ENCODE measurements around the gene ITSN2.
A peak's percentile ranks its signal among the peaks of the same experiment; 100 is the strongest.

ITSN2 gene

DNA sequence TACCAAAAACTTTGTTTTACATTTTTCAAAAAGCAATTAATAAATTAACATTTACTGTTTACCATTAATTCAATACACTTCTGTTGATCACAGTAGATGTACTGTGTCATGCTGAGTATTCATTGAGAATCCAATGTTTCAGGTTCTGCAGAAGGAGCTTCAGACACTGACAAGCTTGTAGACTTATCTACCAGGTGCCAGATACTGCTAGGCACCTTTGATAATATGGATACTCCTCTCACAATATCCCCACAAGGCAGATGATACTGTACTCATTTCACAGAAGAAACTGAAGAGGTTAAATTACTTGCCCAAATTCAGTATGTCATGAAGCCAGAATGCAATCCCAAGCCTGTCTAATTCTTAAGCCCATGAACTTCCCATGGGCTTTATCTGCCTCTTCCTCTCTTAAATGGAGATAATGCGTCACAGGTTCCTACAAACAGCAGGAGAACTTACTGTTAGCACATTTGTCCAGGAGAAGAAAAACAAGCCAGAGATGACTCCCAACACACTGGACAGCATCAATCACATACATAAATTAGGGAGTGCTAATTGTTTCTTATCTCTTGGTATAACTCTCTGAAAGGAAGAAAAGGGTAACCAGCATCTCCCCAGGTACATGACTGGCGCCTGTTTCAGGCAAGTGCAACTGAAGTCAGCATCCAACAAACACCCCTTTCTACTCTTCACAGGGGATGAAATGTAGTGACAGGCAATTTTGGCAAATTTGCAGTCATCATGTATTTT is 27.4 kb downstream of the ITSN2 start:
- no peak for DNase-seq

GRCh38 chr2:24330161-24330560 is 30.2 kb downstream of the ITSN2 start:
- no peak for DNase-seq

DNA sequence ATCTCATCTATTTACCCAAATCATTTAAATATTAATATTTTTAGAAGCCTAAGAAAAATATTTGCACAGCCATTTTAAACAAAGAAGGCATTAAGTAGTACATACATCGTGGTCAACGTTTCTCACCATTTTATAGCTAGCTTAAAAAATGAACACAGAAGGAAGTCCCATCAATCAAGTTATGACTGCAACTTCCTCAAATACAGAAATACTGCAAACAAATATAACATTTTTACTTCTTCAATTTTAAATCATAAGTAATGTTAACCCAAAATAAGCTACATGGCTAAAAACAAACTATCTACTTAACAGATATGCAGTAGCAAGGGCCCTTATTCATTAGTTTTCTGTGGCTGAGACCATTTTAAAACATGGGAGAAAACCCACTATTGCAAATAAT is 30.6 kb downstream of the ITSN2 start:
- DNase-seq = peak in 2 of 4 experiments; percentile 78 to 81

DNA sequence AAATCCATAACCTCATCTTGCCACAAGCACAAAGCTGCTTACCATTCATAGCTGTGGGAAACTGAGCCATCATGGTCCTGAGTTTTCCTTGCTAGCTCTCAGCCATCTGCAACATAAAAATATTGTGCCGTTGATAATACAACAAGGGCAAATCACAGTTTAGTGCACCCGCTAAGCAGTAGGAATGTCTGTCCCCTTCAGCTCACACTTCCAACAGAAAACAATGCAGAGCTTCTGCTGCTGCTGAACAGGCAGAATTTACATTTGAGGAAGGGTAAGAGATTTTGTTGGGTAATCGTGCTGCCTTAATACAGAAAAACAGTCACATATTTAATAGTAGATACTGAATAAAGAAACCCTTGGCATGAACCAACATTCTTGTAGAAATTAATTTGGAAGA is 32.3 kb downstream of the ITSN2 start:
- DNase-seq = peak; percentile 25 to 68 (median 50)

- no peak for DNase-seq
Measured at GRCh38 chr2:24317491-24317920, 42.8 kb downstream of the ITSN2 start.

- DNase-seq = no peak
Measured at GRCh38 chr2:24315669-24316068, 44.7 kb downstream of the ITSN2 start.

DNA sequence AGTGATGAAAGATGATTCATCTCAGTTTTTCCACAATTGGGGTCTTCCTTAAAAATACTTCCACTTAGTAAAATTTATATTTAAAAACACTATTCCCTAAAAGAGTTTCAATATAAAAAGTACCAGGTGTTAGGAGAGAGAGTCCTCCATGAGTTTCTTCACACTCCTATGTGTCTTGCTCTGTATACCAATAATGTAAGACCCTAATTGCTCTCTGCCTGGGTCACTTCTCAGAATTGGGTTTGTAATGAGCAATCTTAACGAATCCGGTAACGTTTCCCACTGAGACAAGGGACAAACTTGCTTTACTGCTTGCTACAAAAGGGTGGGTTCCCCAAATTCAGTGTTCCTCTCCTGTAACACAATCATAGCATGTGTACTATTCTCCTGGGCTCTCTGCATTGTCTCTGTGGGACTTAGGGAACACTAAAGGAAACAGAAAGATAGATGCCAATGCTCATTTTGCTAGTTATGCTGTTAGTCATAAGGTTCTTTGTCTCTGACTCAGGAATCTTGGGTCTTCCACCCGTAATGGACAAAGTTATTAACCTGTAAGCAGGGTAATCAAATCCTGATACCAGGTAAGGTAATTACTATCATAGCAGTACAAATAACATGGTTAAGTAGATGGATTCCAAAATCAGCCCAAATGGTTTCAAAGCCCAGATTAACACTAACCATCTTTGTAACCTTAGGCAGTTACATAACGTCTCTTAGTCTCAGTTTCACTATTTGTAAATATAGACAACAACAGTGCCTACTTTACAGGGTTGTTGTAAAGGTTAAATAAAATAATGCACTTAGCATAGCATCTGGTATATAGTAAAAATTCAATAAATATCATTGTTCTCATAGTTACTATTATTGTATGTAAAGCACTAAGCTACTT is 46.3 kb downstream of the ITSN2 start:
- DNase-seq = no peak

GRCh38 chr2:24307961-24308360 is 52.4 kb downstream of the ITSN2 start:
- DNase-seq = no peak

- no peak for DNase-seq
Measured at GRCh38 chr2:24304631-24305030, 55.7 kb downstream of the ITSN2 start.

- DNase-seq = peak in 3 of 4 experiments; percentile 6 to 11 (median 7)
Measured at GRCh38 chr2:24304098-24304497, 56.2 kb downstream of the ITSN2 start.

- DNase-seq = no peak
Measured at GRCh38 chr2:24301599-24301998, 58.7 kb downstream of the ITSN2 start.

GRCh38 chr2:24297663-24298062 is 62.7 kb downstream of the ITSN2 start:
- DNase-seq = no peak

DNA sequence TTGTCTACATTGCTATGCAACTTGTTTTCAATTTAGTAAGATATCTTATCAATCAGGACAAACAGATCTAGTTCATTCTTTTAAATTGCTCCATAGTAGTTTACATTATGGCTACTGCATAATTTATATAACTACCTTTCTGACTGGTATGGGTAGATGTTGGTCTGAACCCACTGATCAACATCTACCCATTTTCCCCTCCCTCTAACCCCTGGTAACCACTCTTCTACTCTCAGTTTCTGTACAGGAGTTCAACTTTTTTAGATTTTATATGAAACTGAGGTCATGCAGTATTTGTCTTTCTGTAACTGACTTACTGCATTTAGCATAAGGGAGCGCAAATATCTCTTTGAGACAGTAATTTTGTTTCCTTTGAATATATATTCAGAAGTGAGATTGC is 73.2 kb downstream of the ITSN2 start:
- no peak for DNase-seq

GRCh38 chr2:24285484-24286152 is 74.7 kb downstream of the ITSN2 start:
- DNase-seq = no peak

GRCh38 chr2:24280645-24281044 is 79.7 kb downstream of the ITSN2 start:
- DNase-seq = no peak

- DNase-seq = no peak
Measured at GRCh38 chr2:24280161-24280560, 80.2 kb downstream of the ITSN2 start.

GRCh38 chr2:24276349-24276899 is 83.9 kb downstream of the ITSN2 start:
- peak; percentile 15 to 59 (median 32) for DNase-seq

DNA sequence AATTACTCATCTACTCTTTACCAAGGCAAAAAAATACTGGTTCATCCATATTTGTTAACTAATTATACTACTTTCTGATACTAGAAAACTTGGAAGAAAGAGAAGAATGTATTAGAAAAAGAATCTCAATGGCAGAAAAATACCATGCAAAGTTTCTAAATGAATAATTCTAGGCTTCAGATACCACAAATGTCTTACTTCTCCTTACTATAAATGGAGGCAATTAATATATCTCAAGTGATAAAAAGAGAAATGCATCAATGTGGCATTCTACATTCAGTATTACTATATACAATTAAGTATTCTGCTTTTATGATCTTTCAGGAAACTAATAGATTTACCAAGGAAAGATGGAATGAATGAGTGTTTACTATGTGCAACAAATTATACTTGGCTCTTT is 85.5 kb downstream of the ITSN2 start:
- DNase-seq = no peak

GRCh38 chr2:24273598-24273997 is 86.7 kb downstream of the ITSN2 start:
- DNase-seq = no peak

GRCh38 chr2:24272907-24273306 is 87.4 kb downstream of the ITSN2 start:
- DNase-seq = no peak

DNA sequence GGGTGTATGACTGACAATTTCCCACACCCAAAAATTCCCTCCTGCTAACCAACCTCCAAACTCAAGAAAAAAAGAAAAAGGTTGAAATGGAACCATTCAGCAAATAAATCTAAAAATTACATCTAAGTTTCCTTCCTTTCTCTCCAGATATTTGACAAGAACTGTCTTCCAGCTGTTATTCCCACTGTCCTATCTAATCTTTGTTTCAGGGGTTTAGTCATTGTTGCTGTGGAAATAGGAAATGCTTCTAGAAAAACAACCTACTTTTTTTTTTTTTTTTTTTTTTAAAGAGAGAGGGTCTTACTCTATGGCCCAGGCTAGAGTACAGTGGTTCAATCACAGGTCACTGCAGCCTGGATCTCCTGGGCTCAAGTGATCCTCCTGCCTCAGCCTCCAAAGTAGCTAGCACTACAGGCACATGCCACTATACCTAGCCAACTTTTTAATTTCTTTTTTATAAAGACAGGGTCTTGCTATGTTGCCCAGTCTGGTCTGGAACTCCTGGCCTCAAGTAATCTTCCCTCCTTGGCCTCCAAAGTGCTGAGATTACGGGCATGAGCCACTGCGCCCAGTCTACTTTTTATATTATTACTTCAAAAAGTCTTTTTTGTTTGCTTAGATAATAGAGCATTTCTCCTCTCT is 88.1 kb downstream of the ITSN2 start:
- no peak for DNase-seq

GRCh38 chr2:24269265-24269664 is 91.1 kb downstream of the ITSN2 start:
- DNase-seq = peak; percentile 35 to 74 (median 52)

Measured in suppressor macrophage (primary cell).